MG63 (cell line): ENCODE results near the gene CAMK2N2. TPM values are rescaled to one million over a fixed set of nuclear protein-coding genes. Genes with fewer than 3 reads are reported as not detected.
"Not testable (repeated sequence)": the region's sequence is repeated elsewhere in the genome, so short reads cannot be mapped to it uniquely, and the experiment has no call there.

ENCODE experiments used
- DNase-seq: peaks from one replicate; pipeline ENCODE4 v3.0.0-alpha.2; 2020
- H3K27me3 ChIP-seq: fragments of 250-450 bp; sonication (Bioruptor Pico); 2 replicates; pipeline ENCODE4 v1.5.1; 2020; ENCODE audit warnings: mild to moderate bottlenecking, moderate library complexity
- H3K36me3 ChIP-seq: fragments of 250-450 bp; sonication (Bioruptor Pico); 2 replicates; pipeline ENCODE4 v1.5.1; 2020; ENCODE audit warnings: mild to moderate bottlenecking, moderate library complexity
- H3K4me3 ChIP-seq: fragments of 250-450 bp; sonication (Bioruptor Pico); 2 replicates; pipeline ENCODE4 v1.5.1; 2020; ENCODE audit warnings: mild to moderate bottlenecking, moderate library complexity
- H3K9me3 ChIP-seq: fragments of 250-450 bp; sonication (Bioruptor Pico); 2 replicates; pipeline ENCODE4 v1.5.1; 2020; ENCODE audit warnings: mild to moderate bottlenecking, moderate library complexity
- total RNA-seq: library from RNA; depleted of rRNA; stranded (reverse); fragments of >200 nt; shearing (Covaris generic); gene quantifications from 2 replicates; pipeline ENCODE4 v1.2.3, GENCODE V29; 2014; ENCODE audit warnings: low replicate concordance

Gene CAMK2N2
- total RNA-seq, 1 experiment from 2014 or later, result not detected

- Histone ChIP-seq H3K27me3 (peaks cover 4% of the 10 kb centered on the region; the same call in 1 of the 2 replicates), H3K36me3 (no peaks in the 10 kb centered on the region), H3K4me3 (no peak overlapping the region), H3K9me3 (no peaks in the 10 kb centered on the region)
- DNase-seq, result no peak
Observed at GRCh38 chr3:184283681-184284080, 22.3 kb upstream of the CAMK2N2 start.

- DNase-seq, result no peak
- Histone ChIP-seq H3K27me3 (no peaks in the 10 kb centered on the region), H3K9me3 (no peaks in the 10 kb centered on the region), H3K36me3 (no peaks in the 10 kb centered on the region), H3K4me3 (no peak overlapping the region)
Observed at GRCh38 chr3:184282941-184283340, 21.6 kb upstream of the CAMK2N2 start.

- Histone ChIP-seq H3K4me3 (no peak overlapping the region), H3K27me3 (peaks cover 5% of the 10 kb centered on the region; the same call in 1 of the 2 replicates), H3K9me3 (no peaks in the 10 kb centered on the region), H3K36me3 (no peaks in the 10 kb centered on the region)
- DNase-seq, result no peak
Observed at GRCh38 chr3:184277366-184277765, 16.0 kb upstream of the CAMK2N2 start.

GRCh38 chr3:184275961-184276910 lies 14.9 kb upstream of the CAMK2N2 start, which contains the start of gene ECE2:
ECE2 (plus strand) TSS chr3:184276022; CDS start chr3:184276154, 132 bp downstream.
- H3K9me3 ChIP-seq, result no peaks in the 10 kb centered on the region
- DNase-seq, result peak; percentile 43
- peaks cover 5% of the 10 kb centered on the region; the same call in 1 of the 2 replicates for H3K27me3 ChIP-seq
- H3K4me3 ChIP-seq, result no peak within 1 kb of the TSS
- no peaks in the 10 kb centered on the region for H3K36me3 ChIP-seq

GRCh38 chr3:184275381-184275701 lies 14.0 kb upstream of the CAMK2N2 start:
- H3K27me3 ChIP-seq, result peaks cover 5% of the 10 kb centered on the region; the same call in 1 of the 2 replicates
- H3K36me3 ChIP-seq, result no peaks in the 10 kb centered on the region
- DNase-seq, result no peak
- H3K9me3 ChIP-seq, result no peaks in the 10 kb centered on the region
- no peak overlapping the region for H3K4me3 ChIP-seq

- no peak for DNase-seq
- Histone ChIP-seq H3K36me3 (no peaks in the 10 kb centered on the region), H3K4me3 (no peak overlapping the region), H3K27me3 (peaks cover 11% of the 10 kb centered on the region; the same call in 1 of the 2 replicates), H3K9me3 (no peaks in the 10 kb centered on the region)
Observed at GRCh38 chr3:184272269-184272668, 10.9 kb upstream of the CAMK2N2 start.

GRCh38 chr3:184267249-184267648 lies 5.9 kb upstream of the CAMK2N2 start:
- not testable (repeated sequence) for H3K27me3 ChIP-seq, DNase-seq, H3K36me3 ChIP-seq, H3K4me3 ChIP-seq, H3K9me3 ChIP-seq

GRCh38 chr3:184262764-184263179 lies 1.4 kb upstream of the CAMK2N2 start:
- Histone ChIP-seq H3K36me3 (0 out of 2 replicates have a peak, but pooled peaks cover 2% of the 10 kb centered on the region), H3K4me3 (no peak overlapping the region), H3K27me3 (peaks cover 15% of the 10 kb centered on the region), H3K9me3 (no peaks in the 10 kb centered on the region)
- DNase-seq, result no peak

GRCh38 chr3:184261854-184262763 lies 756 bp upstream of the CAMK2N2 start:
- peak overlapping the region; percentile 53 for H3K4me3 ChIP-seq
- 0 out of 2 replicates have a peak, but pooled peaks cover 2% of the 10 kb centered on the region for H3K36me3 ChIP-seq
- H3K27me3 ChIP-seq, result peaks cover 15% of the 10 kb centered on the region
- H3K9me3 ChIP-seq, result no peaks in the 10 kb centered on the region
- no peak for DNase-seq

GRCh38 chr3:184260724-184261269 lies 556 bp downstream of the CAMK2N2 start:
- Histone ChIP-seq H3K4me3 (peak overlapping the region; percentile 53), H3K36me3 (0 out of 2 replicates have a peak, but pooled peaks cover 2% of the 10 kb centered on the region), H3K27me3 (peaks cover 15% of the 10 kb centered on the region), H3K9me3 (no peaks in the 10 kb centered on the region)
- DNase-seq, result no peak

GRCh38 chr3:184259878-184260723 lies 1.3 kb downstream of the CAMK2N2 start:
- Histone ChIP-seq H3K4me3 (peak overlapping the region; percentile 53), H3K9me3 (no peaks in the 10 kb centered on the region), H3K27me3 (peaks cover 15% of the 10 kb centered on the region), H3K36me3 (0 out of 2 replicates have a peak, but pooled peaks cover 2% of the 10 kb centered on the region)
- DNase-seq, result peak; percentile 51

- H3K4me3 ChIP-seq, result no peak overlapping the region
- H3K9me3 ChIP-seq, result no peaks in the 10 kb centered on the region
- H3K27me3 ChIP-seq, result peaks cover 15% of the 10 kb centered on the region
Observed at GRCh38 chr3:184259396-184259877, 1.9 kb downstream of the CAMK2N2 start.

GRCh38 chr3:184258926-184259325 lies 2.4 kb downstream of the CAMK2N2 start:
- Histone ChIP-seq H3K27me3 (peaks cover 15% of the 10 kb centered on the region), H3K9me3 (no peaks in the 10 kb centered on the region), H3K4me3 (no peak overlapping the region), H3K36me3 (0 out of 2 replicates have a peak, but pooled peaks cover 2% of the 10 kb centered on the region)
- DNase-seq, result no peak

More at GRCh38 chr3:184259396-184259877, 1.9 kb downstream of the CAMK2N2 start:
- DNase-seq, result no peak
- H3K36me3 ChIP-seq, result 0 out of 2 replicates have a peak, but pooled peaks cover 2% of the 10 kb centered on the region

GRCh38 chr3:184257083-184257915 lies 4.1 kb downstream of the CAMK2N2 start:
- no peak overlapping the region for H3K4me3 ChIP-seq
- peaks cover 15% of the 10 kb centered on the region for H3K27me3 ChIP-seq
- DNase-seq, result no peak
- H3K36me3 ChIP-seq, result peaks cover 2% of the 10 kb centered on the region; the same call in 1 of the 2 replicates
- no peaks in the 10 kb centered on the region for H3K9me3 ChIP-seq
